Stimulated activated CD4-positive, alpha-beta T cell treated with anti-CD3 and anti-CD28 coated beads, TNF-alpha, amount 100 ng/mL, for 4 hours (primary cell): ENCODE measurements around the gene CFD.
"Not testable (repeated sequence)": the region's sequence is repeated elsewhere in the genome, so short reads cannot be mapped to it uniquely, and the experiment has no call there.

Source experiments
- DNase-seq, 3 experiments: peaks; one replicate each; pipeline ENCODE4 v3.0.0-alpha.2; 2020; ENCODE audit warnings: low read depth in 3 of 3

CFD gene

GRCh38 chr19:852136-853013 lies 7.1 kb upstream of the CFD start, which contains the start of gene ELANE:
ELANE (plus strand) TSS chr19:852303; CDS start chr19:852329, 26 bp downstream.
- DNase-seq = no peak

DNA sequence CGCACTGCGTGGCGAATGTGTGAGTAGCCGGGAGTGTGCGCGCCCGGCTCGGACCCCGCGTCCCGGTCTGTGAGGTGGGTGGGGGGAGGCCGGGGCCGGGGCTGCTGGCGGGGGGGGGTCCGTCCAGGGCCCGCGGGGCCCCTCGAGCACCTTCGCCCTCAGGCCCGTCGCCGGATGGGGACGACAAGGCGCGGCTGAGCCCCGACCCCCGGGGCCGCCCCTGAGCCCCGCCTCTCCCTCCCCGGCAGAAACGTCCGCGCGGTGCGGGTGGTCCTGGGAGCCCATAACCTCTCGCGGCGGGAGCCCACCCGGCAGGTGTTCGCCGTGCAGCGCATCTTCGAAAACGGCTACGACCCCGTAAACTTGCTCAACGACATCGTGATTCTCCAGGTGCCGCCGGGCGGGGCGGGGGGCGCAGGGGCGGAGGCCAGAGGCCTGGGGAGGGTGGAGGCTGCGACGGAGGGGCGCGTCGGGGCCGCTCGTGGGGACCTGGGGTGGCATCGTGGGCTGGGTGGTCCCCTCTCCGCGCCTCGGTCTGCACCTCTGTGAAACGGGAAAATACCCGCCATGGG lies 6.4 kb upstream of the CFD start:
- no peak for DNase-seq

GRCh38 chr19:853614-854220 lies 5.7 kb upstream of the CFD start:
- DNase-seq = not testable (repeated sequence)

DNA sequence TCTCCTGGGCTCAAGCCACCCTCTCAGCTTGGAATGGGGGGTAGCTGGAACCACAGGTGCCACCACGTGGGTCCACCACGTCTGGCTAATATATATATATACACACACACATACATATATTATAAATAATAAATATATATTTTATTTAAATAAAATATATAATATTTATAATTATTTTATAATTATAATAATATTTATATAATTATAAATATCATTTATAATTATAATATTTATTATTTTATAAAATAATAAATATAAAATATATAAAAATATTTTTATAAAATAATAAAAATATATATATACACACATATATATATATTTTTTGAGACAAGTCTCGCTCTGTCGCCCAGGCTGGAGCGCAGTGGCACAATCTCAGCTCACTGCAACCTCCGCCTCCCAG lies 4.9 kb upstream of the CFD start:
- no peak for DNase-seq

- no peak for DNase-seq
These were observed 4.3 kb upstream of the CFD start for GRCh38 chr19:855142-855541.

DNA sequence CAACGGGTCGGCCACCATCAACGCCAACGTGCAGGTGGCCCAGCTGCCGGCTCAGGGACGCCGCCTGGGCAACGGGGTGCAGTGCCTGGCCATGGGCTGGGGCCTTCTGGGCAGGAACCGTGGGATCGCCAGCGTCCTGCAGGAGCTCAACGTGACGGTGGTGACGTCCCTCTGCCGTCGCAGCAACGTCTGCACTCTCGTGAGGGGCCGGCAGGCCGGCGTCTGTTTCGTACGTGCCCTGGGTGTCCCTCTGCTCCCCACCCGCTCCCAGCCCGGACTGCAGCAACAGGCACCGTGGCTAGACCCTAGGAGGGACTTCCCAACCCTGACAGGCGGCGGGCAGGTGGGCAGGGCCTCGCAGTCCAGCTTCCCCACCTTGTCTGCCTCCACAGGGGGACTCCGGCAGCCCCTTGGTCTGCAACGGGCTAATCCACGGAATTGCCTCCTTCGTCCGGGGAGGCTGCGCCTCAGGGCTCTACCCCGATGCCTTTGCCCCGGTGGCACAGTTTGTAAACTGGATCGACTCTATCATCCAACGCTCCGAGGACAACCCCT lies 3.8 kb upstream of the CFD start:
- no peak for DNase-seq

DNA sequence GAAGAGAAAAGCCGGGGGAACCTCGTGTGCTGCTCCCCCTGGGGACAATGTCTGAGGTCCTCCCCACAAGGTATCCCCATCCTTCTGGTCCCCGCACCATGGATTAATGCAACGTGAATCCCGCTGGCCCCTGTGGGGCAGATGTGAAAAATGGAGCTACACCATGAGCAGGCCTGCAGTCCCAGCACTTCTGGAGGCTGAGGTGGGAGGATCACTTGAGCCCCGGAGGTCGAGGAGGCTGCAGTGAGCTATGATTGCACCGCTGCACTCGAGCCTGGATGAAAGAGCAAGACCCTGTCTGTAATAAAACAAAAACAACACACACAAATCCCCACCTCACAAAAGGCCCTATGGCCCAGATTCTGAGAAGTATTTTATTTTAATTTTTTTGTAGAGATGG lies 1.2 kb upstream of the CFD start:
- no peak for DNase-seq

DNA sequence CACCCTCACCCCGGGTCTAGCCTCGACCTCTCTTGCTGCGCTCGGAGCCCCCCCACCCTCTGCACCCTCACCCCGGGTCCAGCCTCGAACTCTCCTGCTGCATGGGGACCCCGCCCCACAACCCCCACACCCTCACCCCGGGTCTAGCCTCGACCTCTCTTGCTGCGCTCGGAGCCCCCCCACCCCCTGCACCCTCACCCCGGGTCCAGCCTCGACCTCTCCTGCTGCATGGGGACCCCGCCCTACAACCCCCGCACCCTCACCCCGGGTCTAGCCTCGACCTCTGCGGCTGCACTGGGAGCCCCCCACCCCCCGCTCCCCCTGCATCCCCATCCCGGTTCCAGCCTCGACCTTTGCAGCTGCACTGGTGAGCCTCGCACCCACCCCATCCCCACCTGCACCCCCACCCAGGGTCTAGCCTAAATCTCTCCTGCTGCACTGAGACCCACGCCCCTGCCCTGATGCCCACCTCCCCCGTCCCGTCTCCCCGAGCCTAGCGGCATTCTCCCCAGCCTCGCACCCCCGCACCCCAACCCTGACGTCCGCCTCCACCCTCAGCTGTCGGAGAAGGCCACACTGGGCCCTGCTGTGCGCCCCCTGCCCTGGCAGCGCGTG lies 1.8 kb downstream of the CFD start:
- no peak for DNase-seq

- peak; percentile 41 to 57 (median 42) for DNase-seq
These were observed 2.5 kb downstream of the CFD start for GRCh38 chr19:861756-862580.

GRCh38 chr19:862581-863314 lies 3.3 kb downstream of the CFD start:
- peak; percentile 58 to 64 (median 63) for DNase-seq

- DNase-seq = no peak
These were observed 3.8 kb downstream of the CFD start for GRCh38 chr19:863315-863620.

DNA sequence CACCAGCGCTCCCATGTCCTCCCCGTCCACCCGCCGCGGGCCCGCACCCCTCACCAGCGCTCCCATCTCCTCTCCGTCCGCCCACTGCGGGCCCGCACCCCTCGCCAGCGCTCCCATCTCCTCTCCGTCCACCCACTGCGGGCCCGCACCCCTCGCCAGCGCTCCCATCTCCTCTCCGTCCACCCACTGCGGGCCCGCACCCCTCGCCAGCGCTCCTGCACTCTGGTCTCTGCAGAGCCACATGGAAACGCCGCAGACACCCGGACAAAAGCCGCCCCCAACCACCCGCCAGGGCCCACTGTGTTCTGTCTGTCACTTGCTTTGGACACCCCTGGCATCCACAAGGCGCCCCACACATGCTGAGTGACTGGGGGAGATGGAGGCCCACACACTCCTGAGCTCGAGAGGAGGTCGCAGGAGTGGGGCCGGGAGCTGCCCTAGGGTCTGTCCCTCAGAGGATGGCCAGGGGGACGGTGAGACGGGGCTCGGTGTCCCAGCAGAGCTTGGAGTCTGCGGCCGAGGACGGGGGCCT lies 7.4 kb downstream of the CFD start:
- no peak for DNase-seq

- no peak for DNase-seq
These were observed 7.9 kb downstream of the CFD start for GRCh38 chr19:867301-867793.

GRCh38 chr19:867855-868457 lies 8.5 kb downstream of the CFD start:
- DNase-seq = no peak

- DNase-seq = no peak
These were observed 9.2 kb downstream of the CFD start for GRCh38 chr19:868458-869244.

DNA sequence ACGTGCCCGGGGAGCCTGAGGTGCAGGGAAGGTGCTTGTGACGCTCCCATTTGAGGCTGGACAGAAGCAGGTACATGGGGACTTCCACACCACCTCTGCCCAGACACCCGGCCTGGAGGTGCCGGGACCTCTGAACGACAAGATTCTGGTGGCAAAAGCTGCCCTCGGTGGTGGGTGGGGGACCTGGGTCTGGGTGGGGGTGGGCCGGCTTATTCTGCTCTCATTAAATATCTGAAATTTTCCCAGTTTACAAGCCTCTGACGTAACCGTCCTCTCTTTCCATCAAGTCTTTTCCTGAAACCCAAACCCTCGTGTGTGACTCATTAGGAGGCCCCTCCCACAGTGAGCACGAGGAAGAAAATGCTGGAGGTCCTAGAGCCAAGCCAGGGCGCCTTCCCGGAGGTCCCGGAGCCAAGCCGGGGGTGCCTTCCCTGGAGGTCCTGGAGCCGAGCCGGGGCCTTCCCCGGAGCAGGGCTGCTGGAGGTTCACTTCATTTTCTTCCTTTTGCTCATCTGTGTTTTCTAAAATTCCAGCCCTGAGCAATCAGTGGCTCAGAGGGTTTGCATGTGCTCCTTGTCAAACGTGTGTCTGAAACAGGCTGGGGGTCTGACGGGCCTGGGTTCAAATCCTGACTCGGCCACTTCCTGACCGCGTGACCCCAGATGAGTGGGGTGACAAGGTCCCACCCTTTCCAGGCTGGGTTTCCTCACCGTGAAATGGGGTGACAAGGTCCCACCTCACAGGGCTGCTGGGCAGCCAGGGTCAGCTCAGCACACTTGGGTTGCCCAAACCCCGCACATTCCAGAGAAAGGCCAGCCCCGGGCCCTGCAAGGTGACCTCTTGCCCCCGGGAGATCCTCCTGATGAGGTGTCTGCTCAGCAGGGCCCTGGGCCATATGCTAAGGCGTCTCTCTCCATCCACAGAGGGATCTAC lies 10.0 kb downstream of the CFD start:
- no peak for DNase-seq

DNA sequence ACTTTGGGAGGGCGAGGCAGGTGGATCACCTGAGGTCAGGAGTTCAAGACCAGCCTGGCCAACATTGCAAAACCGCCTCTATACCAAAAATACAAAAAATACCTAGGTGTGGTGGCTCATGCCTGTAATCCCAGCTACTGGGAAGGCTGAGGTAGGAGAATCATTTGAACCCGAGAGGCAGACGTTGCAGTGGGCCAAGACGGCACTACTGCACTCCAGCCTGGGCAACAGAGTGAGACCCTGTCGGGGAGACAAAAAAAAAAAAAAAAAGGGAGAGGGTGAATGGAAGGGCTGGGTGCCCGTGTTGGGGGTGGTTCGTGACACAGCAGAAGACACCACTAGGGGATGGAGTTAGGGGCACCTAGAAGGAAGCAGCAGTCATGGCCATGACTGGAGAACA lies 10.8 kb downstream of the CFD start:
- DNase-seq = no peak

GRCh38 chr19:870963-871401 lies 11.5 kb downstream of the CFD start:
- no peak for DNase-seq
